Progenitor cell of endocrine pancreas (in vitro differentiated cells): ENCODE data around the gene AGO3. TPM values are rescaled to one million over a fixed set of nuclear protein-coding genes. Genes with fewer than 3 reads are reported as not detected.
A peak's percentile ranks its signal among the peaks of the same experiment; 100 is the strongest.
"Not testable (repeated sequence)": the region's sequence is repeated elsewhere in the genome, so short reads cannot be mapped to it uniquely, and the experiment has no call there.

ENCODE experiments used
- DNase-seq: peaks from one replicate; pipeline ENCODE4 v3.0.0; 2021; ENCODE audit warnings: low spot score; ENCODE audit not compliant: unreplicated experiment
- H3K27ac Mint-ChIP-seq: 2 replicates; pipeline ENCODE4 v1.8.0; 2021; ENCODE audit warnings: mild to moderate bottlenecking, moderate library complexity, mixed read lengths
- H3K27me3 Mint-ChIP-seq: 2 replicates; pipeline ENCODE4 v1.8.0; 2021; ENCODE audit warnings: mixed read lengths
- H3K36me3 Mint-ChIP-seq: 2 replicates; pipeline ENCODE4 v1.8.0; 2022; ENCODE audit warnings: mixed read lengths; ENCODE audit not compliant: insufficient read depth
- H3K4me1 Mint-ChIP-seq: 2 replicates; pipeline ENCODE4 v1.8.0; 2021; ENCODE audit warnings: low read depth, mixed read lengths
- H3K4me3 Mint-ChIP-seq: 2 replicates; pipeline ENCODE4 v1.8.0; 2021; ENCODE audit warnings: low read depth, mild to moderate bottlenecking, moderate library complexity, mixed read lengths
- H3K9me3 Mint-ChIP-seq: 2 replicates; pipeline ENCODE4 v1.8.0; 2021; ENCODE audit warnings: low read depth, mixed read lengths
- total RNA-seq: library from RNA; stranded (reverse); gene quantifications from 2 replicates; pipeline ENCODE4 v1.2.1, GENCODE V29; 2021
- TF ChIP-seq, protein P1 (sequence below): fragments of 200-600 bp; sonication (generic); IDR thresholded peaks from one replicate; pipeline ENCODE4 v1.5.0; 2021; ENCODE audit warnings: antibody characterized with exemption, mild to moderate bottlenecking; ENCODE audit not compliant: unreplicated experiment

The AGO3 gene
- total RNA-seq, 1 donor from 2014 or later: 40.8 TPM

DNA sequence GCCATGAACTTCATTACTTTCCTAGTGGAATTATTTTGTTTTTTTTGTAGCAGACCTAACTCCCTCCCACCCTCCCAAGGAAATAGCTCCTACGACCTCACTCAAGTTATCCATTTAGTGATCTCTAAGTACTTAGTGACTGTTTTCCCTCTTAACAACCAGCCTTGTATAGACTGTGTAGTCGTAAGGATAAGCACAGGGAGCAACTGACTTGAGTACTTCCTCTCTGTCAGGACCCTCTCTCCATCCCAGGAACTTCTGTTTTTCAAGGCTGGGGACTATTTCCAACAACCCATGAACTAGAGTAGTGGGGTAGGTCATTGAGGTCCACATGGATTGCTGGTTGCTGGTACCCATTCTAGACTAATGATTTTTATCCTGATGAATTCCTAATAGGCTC is 46.0 kb upstream of the AGO3 start:
- Mint-ChIP-seq H3K9me3 (no peaks in the 10 kb centered on the region), H3K36me3 (peaks cover 9% of the 10 kb centered on the region), H3K27ac (peak overlapping the region; percentile 86), H3K27me3 (peaks cover 3% of the 10 kb centered on the region), H3K4me1 (peaks cover 39% of the 10 kb centered on the region), H3K4me3 (peak overlapping the region; percentile 54)
- no peak for DNase-seq
- TF ChIP-seq, protein P1, sequence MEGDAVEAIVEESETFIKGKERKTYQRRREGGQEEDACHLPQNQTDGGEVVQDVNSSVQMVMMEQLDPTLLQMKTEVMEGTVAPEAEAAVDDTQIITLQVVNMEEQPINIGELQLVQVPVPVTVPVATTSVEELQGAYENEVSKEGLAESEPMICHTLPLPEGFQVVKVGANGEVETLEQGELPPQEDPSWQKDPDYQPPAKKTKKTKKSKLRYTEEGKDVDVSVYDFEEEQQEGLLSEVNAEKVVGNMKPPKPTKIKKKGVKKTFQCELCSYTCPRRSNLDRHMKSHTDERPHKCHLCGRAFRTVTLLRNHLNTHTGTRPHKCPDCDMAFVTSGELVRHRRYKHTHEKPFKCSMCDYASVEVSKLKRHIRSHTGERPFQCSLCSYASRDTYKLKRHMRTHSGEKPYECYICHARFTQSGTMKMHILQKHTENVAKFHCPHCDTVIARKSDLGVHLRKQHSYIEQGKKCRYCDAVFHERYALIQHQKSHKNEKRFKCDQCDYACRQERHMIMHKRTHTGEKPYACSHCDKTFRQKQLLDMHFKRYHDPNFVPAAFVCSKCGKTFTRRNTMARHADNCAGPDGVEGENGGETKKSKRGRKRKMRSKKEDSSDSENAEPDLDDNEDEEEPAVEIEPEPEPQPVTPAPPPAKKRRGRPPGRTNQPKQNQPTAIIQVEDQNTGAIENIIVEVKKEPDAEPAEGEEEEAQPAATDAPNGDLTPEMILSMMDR: no peak

DNA sequence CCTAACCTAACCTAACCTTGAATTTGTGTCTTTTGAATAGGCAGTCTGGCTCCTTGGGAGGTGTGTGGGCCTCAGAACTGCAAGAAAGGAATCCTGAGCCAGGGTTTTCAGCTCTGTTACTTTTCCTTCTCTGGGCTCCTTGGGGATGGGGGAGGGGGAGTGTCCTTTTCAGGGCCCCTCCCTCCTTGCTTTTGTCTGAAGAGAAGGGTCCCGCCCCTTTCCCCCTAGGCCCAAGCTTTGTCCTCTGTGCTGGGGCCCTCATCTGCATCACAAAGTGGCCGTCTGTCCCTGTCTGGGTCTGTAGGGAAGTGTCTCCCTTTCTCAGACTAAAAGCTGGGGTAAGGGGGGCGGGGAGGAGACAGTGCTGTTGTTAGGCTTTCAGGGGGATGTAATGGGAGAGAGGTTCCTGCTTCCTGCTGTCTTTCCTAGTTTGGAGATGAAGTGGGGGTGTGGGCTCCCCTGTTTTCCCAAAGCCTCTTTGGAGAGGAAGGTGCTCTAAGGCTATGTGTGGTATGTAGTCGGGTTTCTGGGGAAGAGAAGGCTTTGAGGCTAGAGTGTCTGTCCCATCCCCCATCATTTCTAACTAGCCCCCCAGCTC is 44.8 kb upstream of the AGO3 start:
- peaks cover 39% of the 10 kb centered on the region for H3K4me1 Mint-ChIP-seq
- TF ChIP-seq, protein P1: no peak
- H3K36me3 Mint-ChIP-seq: peaks cover 13% of the 10 kb centered on the region
- H3K9me3 Mint-ChIP-seq: no peaks in the 10 kb centered on the region
- peaks cover 3% of the 10 kb centered on the region for H3K27me3 Mint-ChIP-seq
- peak; percentile 16 for DNase-seq
- H3K4me3 Mint-ChIP-seq: peak overlapping the region; percentile 51
- H3K27ac Mint-ChIP-seq: peak overlapping the region; percentile 95

DNA sequence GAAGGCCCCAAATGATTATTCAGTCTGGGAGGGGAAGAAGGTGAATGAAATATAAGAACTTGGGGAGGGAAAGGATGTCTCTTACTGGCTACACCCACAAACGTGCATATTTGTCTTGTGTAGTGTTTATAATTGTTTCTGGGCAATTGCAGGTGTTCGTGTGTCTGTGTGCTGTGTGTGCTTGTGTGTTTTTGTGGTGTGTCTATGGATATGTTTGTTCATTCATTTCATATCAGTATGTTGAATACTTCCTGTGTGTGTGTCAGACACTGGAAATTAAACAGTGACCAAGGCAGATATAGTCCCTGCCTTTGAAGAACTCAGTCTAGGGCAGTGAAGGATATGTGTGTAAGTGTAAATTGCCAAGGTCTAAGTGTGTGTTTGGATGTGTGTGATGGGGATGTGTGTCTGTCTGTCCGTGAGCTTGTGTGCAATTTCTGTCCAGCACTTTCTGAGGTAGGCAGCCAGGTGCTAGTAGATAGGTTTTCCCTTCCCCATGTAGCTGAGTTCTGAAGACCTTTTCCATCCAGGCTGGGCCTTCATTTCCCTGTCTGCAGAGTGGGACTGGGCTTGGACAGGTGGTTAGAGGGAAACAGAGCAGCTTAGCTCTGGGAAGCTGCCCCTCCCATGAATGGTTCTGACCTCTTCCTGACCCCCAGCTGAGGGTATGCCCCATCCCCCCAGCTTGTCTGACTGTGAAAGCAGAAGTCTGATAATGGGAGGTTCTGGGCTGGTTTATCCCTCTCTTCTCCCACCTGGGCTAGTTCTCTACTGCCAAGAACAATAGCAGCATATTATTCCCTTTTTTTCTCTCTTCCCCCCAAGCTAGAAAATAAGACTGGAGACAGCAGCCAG is 44.1 kb upstream of the AGO3 start:
- Mint-ChIP-seq H3K4me1 (peaks cover 39% of the 10 kb centered on the region), H3K4me3 (peak overlapping the region; percentile 51), H3K36me3 (peaks cover 14% of the 10 kb centered on the region), H3K27me3 (peaks cover 3% of the 10 kb centered on the region), H3K9me3 (no peaks in the 10 kb centered on the region), H3K27ac (peak overlapping the region; percentile 95)
- TF ChIP-seq, protein P1: no peak
- DNase-seq: no peak

DNA sequence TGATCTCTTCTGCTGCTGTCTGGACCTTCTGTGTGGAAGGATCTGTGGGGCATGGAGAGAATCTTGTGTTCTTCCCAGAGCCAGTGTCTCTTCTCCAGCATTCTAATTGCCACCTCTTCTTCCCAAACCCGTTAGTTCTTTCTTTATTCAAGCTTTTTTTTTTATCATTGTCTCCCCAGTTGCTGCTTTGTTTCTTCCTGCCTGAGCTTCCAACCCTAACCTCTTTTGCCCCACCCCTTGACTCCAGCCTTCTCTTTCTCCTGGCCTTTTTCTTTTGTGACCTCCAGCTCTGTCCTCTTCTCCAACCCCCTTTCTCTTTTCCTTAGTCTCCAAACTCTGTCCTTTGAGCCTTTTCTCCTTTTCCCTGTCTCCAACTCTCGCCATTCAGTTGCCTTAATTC is 43.4 kb upstream of the AGO3 start:
- no peak for DNase-seq
- Mint-ChIP-seq H3K4me3 (peak overlapping the region; percentile 51), H3K4me1 (peaks cover 36% of the 10 kb centered on the region), H3K27me3 (no peaks in the 10 kb centered on the region), H3K36me3 (peaks cover 17% of the 10 kb centered on the region), H3K9me3 (no peaks in the 10 kb centered on the region), H3K27ac (peak overlapping the region; percentile 95)
- TF ChIP-seq, protein P1: no peak

DNA sequence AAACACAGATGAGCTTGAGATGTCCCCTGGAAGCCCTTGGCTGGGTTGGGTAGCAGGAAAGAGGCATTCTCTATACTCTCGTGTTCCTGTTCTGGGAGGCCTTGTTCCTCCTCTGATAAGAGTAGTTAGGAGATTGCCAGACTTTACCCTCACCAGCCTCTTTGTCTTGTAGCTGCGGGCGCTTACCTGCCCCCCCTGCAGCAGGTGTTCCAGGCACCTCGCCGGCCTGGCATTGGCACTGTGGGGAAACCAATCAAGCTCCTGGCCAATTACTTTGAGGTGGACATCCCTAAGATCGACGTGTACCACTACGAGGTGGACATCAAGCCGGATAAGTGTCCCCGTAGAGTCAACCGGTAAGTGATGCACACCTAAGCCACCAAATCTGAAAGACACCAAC is 42.6 kb upstream of the AGO3 start:
- Mint-ChIP-seq H3K4me1 (peaks cover 35% of the 10 kb centered on the region), H3K4me3 (no peak overlapping the region), H3K27me3 (no peaks in the 10 kb centered on the region), H3K27ac (peak overlapping the region; percentile 80), H3K36me3 (peaks cover 20% of the 10 kb centered on the region), H3K9me3 (no peaks in the 10 kb centered on the region)
- TF ChIP-seq, protein P1: no peak
- no peak for DNase-seq

DNA sequence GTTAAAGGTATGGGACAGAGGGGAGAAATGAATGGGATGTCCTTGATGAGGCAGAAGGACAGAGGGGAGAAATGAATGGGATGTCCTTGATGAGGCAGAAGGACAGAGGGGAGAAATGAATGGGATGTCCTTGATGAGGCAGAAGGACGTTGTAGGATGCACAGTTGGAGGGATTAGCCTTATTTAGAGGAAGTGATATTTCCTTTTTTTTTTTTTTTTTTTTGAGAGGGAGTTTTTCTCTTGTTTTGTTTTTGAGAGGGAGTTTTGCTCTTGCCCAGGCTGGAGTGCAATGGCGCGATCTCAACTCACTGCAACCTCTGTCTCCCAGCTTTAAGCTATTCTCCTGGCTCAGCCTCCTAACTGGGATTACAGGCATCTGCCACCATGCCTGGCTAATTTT is 41.9 kb upstream of the AGO3 start:
- DNase-seq, H3K4me3 Mint-ChIP-seq, H3K27ac Mint-ChIP-seq, H3K27me3 Mint-ChIP-seq, H3K9me3 Mint-ChIP-seq: not testable (repeated sequence)
- Mint-ChIP-seq H3K4me1 (peaks cover 35% of the 10 kb centered on the region), H3K36me3 (peaks cover 21% of the 10 kb centered on the region)
